AG04450 (cell line): ENCODE data around the gene POLDIP3. TPM values are rescaled to one million over a fixed set of nuclear protein-coding genes. Genes with fewer than 3 reads are reported as not detected.
"Not testable (repeated sequence)": the region's sequence is repeated elsewhere in the genome, so short reads cannot be mapped to it uniquely, and the experiment has no call there.

Experiments used
- CTCF ChIA-PET: fragments of 300-600, 350-600 bp; formaldehyde crosslinking; extraction: SDS; loops from one replicate; lab custom pipeline; 2022; ENCODE audit warnings: antibody characterized with exemption, inconsistent platforms; lab: Charles Lee
- POLR2A ChIA-PET: fragments of 350-600 bp; formaldehyde crosslinking; extraction: SDS; loops from one replicate; lab custom pipeline; 2021; ENCODE audit warnings: antibody characterized with exemption, inconsistent platforms; lab: Yijun Ruan, JAX
- DNase-seq: peaks from one replicate; pipeline ENCODE4 v3.0.0-alpha.2; 2011; ENCODE audit warnings: low read depth, low spot score
- H3K27ac ChIP-seq: one replicate; pipeline ENCODE4 v1.5.1; 2012; ENCODE audit warnings: low read depth, low read length, control low read depth
- H3K27me3 ChIP-seq: one replicate; pipeline ENCODE4 v1.6.0; 2012; ENCODE audit warnings: low read length; ENCODE audit not compliant: control insufficient read depth, insufficient read depth
- H3K4me3 ChIP-seq: 2 replicates; pipeline ENCODE4 v1.5.1; 2011; ENCODE audit warnings: mild to moderate bottlenecking, low read depth, low read length, control low read depth
- H3K9me3 ChIP-seq: 2 replicates; pipeline ENCODE4 v1.5.1; 2012; ENCODE audit warnings: low read length; ENCODE audit not compliant: control insufficient read depth, insufficient read depth
- polyA plus RNA-seq: library from polyadenylated mRNA; depleted of rRNA; stranded (reverse); fragments of >200 nt; gene quantifications from 2 replicates; pipeline ENCODE4 v1.2.3, GENCODE V29; 2011
- TF ChIP-seq, protein P1 (sequence below): IDR thresholded peaks from 2 replicates; pipeline ENCODE4 v1.5.1; 2011; ENCODE audit warnings: low read depth, low read length, control low read depth, inconsistent platforms

The POLDIP3 gene
- polyA plus RNA-seq, 1 experiment = 50.6 TPM

DNA sequence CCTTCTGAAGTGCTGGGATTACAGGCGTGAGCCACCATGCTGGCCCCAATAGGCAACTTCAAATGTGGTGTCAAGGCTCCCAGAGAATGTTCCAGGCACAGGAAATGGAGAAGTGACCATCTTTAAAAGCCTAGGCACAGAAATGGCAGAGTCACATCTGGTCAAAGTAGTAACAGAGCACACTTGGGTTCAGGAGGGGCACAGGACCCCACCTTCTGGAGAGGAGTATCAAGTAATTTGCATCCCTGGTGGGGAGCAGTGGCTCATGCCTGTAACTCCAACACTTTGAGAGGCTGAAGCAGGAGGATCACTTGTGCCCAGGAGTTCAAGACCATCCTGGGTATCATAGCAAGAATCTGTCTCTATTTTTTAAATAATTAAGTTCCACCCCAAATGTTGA lies 31.7 kb downstream of the POLDIP3 start:
- ChIA-PET POLR2A (interaction anchor here (0.6 to 1.5 kb wide), 2 partner anchors 31 to 58 kb away, joined by 4 to 18 read pairs; partner anchors contain the start of gene POLDIP3), CTCF (interaction anchor here (0.6 kb wide), 1 partner anchor 804 kb away, joined by 4 read pairs; no protein-coding TSS in a partner anchor)
- Histone ChIP-seq H3K4me3 (no peak overlapping the region), H3K27ac (no peak overlapping the region), H3K27me3 (no peaks in the 10 kb centered on the region), H3K9me3 (no peaks in the 10 kb centered on the region)
- no peak for DNase-seq
- TF ChIP-seq, protein P1, sequence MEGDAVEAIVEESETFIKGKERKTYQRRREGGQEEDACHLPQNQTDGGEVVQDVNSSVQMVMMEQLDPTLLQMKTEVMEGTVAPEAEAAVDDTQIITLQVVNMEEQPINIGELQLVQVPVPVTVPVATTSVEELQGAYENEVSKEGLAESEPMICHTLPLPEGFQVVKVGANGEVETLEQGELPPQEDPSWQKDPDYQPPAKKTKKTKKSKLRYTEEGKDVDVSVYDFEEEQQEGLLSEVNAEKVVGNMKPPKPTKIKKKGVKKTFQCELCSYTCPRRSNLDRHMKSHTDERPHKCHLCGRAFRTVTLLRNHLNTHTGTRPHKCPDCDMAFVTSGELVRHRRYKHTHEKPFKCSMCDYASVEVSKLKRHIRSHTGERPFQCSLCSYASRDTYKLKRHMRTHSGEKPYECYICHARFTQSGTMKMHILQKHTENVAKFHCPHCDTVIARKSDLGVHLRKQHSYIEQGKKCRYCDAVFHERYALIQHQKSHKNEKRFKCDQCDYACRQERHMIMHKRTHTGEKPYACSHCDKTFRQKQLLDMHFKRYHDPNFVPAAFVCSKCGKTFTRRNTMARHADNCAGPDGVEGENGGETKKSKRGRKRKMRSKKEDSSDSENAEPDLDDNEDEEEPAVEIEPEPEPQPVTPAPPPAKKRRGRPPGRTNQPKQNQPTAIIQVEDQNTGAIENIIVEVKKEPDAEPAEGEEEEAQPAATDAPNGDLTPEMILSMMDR = no peak

DNA sequence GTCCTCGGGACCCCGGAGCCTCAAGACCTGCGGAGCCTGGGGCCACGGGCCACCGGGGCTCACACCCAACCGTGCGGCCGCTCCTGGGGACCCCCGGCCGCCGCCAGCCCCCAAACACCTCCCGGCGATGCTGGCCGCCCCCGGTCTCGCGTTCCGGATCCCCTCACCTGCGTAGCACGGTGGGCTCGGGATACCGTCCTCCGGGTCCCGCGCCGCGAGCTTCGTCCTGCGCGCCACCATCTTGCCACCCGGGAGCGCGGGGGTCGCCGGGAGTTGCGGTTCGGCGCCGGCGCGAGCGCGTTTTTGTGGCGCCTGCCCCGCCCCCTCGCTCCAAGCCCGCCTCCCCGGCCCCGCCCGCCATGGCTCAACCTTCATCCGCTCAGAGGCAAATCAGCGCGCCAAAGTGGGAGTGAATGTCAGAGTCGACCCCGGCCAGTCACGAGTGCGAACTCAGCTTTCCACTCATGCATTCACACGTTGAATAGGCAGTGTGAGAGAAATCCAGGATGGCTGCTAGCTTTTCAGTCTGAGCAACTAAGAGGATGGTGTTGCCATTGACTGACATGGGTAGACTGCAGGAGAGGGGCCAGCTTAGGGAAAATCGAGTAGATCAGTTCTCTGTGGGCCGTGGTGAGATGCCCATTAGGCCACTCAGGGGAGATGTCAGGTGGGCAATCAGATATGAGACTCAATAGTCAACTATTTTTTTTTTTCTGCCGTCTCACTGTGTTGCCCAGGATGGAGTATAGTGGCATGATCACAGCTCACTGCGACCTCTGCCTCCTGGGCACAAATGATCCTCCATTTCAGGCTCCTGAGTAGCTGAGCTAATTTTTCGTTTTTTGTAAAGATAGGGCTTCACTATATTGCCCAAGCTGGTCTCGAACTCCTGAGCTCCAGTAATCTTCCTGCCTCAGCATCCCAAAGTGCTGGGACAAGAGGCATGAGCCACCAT lies 32.6 kb downstream of the POLDIP3 start:
- no peak for DNase-seq
- CTCF ChIA-PET = no interaction called here
- Histone ChIP-seq H3K27me3 (no peaks in the 10 kb centered on the region), H3K4me3 (peak overlapping the region; percentile 72), H3K9me3 (no peaks in the 10 kb centered on the region), H3K27ac (no peak overlapping the region)
- TF ChIP-seq, protein P1 = no peak
- POLR2A ChIA-PET = interaction anchor here (0.6 to 1.5 kb wide), 3 partner anchors 10 to 32 kb away, joined by 3 to 18 read pairs (median 3); partner anchors contain the start of gene POLDIP3

DNA sequence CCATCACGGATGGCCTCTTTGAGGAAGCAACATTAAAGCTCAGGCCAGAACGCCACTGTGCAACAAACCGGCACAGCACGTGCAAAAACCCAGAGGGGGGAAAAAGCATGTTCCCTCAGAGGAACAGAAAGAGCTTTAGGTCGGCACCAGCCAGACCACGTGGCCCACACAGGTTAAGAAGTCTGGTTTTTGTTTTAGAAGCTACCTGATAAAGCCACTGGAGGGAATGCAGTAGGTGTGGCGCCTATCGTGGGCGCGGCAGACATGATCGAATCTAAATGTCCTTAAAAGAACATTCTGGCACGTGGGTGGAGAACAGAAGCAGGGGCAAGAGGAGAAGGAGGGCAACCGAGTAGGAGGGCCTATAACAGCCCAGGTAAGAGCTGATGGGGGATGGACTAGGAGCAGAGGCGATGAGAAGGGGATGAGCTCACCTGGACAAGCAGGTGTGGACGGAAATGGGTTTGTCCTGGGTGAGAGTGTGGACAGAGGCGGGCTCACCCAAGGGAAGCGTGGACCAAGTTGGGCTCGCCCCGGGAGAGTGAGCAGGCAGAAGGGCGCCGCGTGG lies 33.4 kb downstream of the POLDIP3 start:
- POLR2A ChIA-PET = interaction anchor here (1.5 kb wide), 1 partner anchor 33 kb away, joined by 18 read pairs; the partner anchor contains the start of gene POLDIP3
- DNase-seq, H3K27ac ChIP-seq, H3K9me3 ChIP-seq, H3K27me3 ChIP-seq, CTCF ChIA-PET: not testable (repeated sequence)
- H3K4me3 ChIP-seq = peak overlapping the region; percentile 72

DNA sequence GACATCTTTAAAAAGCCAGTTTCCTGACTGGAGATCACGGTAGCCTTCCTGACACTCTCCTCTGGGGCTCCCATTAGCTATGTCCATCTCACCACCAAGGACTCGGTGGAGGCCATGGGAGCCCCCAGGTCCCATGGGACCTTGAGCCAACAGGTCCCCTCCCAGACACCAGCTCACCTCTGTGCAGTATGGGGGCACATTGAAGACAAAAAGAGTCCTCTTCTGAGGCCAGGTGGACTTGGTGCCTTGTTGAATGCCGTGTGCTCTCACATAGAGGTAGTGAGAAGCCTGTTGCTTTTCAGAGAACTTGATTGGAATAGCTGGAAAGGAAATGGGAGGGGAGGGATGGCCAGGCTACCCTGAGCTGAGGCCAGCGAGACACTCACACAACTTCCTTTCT lies 34.6 kb downstream of the POLDIP3 start:
- CTCF ChIA-PET, H3K27me3 ChIP-seq, DNase-seq, H3K27ac ChIP-seq, H3K4me3 ChIP-seq, POLR2A ChIA-PET, H3K9me3 ChIP-seq: not testable (repeated sequence)

DNA sequence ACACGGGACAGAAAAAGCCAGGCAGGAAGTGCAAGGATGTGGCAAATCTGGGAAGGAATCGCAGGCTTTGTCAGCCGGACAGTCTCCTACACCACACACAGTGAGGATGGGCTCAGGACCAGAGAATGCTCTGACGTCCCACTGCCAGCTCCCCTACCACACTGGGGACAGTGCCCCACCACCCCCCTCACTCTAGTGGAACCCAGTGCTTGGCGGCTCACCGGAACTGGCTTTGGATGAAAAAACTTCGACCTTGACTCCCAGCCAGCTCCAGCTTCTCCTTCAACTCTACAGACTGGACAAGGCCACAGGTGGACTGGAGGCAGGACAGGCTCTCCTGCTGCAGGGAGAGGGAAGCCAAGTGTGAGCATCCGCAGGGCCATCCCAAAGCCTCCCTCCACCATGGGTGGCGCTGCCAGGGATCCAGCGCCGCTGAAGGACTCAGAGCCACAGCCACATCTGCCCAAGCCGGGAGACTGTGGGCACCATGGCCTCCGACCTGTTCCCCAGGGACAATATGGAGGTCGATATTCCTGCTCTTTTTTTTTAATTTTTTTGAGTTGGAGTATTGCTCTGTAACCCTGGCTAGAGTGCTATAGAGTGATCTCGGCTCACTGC lies 37.0 kb downstream of the POLDIP3 start:
- ChIA-PET POLR2A (no interaction called here), CTCF (no interaction called here)
- TF ChIP-seq, protein P1 = no peak
- DNase-seq = no peak
- H3K9me3 ChIP-seq = no peaks in the 10 kb centered on the region
- no peak overlapping the region for H3K27ac ChIP-seq
- H3K27me3 ChIP-seq = no peaks in the 10 kb centered on the region
- H3K4me3 ChIP-seq = no peak overlapping the region

DNA sequence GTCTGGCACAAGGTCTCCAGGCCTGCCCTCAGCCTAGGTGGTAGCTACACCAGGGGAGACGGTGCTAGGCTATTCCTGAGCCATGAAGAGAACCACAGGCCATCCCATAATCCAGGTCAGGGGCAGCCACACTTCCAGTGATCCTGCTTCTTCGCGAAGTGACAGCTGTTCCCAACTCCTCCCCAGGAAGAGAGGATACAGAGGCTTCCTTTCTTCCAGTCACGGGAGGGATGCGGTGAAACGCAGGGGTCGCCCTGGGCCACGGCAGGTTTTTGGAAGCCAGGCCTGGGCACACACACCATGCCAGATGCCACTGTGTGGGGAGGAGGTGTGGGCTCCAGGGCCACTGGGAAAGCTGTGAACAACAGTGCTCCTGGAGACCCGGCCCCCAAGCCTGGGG lies 37.5 kb downstream of the POLDIP3 start:
- H3K27me3 ChIP-seq, H3K9me3 ChIP-seq, H3K4me3 ChIP-seq, DNase-seq, H3K27ac ChIP-seq, POLR2A ChIA-PET, CTCF ChIA-PET: not testable (repeated sequence)

DNA sequence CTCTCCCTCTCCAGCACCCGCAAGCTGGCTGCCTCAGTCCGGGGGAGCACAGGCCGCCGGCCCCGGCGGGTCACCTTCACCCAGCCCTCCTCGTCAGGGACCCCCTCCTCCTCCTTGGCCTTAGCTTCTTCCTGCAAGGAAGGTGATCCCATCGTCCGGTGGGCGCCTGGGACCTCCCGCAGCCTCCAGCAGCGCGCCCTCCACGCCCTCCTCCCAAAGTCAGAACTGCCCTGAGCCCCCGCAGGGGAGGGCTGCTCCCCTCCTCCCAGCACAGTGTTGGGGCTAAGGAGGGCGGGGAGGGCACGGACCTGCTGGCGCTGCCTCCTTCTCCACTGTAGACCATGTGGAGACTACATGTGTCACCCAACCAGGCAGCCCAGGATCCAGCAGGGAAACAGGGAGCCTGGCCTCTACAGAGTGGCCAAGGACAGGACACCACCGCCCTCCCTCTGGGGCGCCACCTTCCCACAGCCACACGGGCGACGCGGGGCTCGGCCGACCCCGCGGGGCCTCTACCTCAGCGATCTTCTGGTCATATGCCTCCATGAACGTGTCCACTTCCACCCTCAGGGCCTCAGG lies 38.6 kb downstream of the POLDIP3 start:
- CTCF ChIA-PET, H3K4me3 ChIP-seq, POLR2A ChIA-PET, H3K27me3 ChIP-seq, DNase-seq, H3K27ac ChIP-seq, H3K9me3 ChIP-seq: not testable (repeated sequence)

DNA sequence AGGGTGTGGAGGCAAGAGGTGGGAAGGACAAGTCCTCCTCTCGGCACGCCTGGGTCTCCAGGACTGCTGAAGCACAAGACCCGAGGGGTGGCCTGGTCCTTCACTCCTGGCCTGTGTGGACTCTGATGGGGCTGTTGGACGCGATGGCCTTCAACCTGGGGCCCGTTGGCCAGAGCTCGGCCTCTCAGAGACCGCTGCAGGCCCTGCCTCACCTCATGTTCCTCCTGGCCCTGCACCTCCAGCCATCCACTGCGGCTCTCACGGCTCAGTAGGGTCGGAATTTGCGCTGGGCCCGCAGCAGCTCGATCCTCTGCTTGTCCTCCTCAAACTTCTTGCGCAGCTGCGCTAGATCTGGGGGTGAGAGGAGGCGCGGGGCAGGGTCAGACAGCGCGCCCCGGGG lies 40.2 kb downstream of the POLDIP3 start:
- CTCF ChIA-PET, H3K27ac ChIP-seq, H3K27me3 ChIP-seq, DNase-seq, POLR2A ChIA-PET, H3K4me3 ChIP-seq, H3K9me3 ChIP-seq: not testable (repeated sequence)
